ENCODE results near the gene RALGAPA2. TPM values are rescaled to one million over a fixed set of nuclear protein-coding genes. Genes with fewer than 3 reads are reported as not detected.

RALGAPA2 gene
- polyA plus RNA-seq, 1 donor from 2014 or later = 21.8 TPM

DNA sequence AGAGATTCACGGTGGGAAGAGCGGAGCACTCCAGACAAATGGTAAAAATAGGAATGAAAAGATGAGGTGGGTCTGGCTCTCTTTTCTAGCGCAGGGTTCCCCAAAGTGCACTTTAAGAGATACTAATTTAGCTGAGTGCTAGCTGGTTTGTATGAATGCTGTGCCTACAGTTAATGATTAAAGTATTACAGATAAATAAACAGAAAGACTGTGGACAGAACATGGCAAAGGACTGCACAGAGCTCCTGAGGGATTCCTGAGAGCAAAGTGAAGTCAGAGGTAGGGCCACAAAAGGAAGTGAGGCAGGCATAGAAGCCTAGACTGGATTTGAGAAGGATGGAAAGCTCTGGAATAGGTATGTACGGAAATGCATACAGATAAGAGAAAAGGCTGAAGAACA is 230.0 kb downstream of the RALGAPA2 start:
- Histone ChIP-seq H3K9me2 (ENCODE audit: insufficient read depth, low read length) (no peaks in the 10 kb centered on the region), H3K36me3 (ENCODE audit: insufficient read depth, low read length) (no peaks in the 10 kb centered on the region), H3K4me3 (ENCODE audit: low read length) (no peak overlapping the region), H3K79me2 (replicated peaks; ENCODE audit: insufficient read depth, low read length) (no peaks in the 10 kb centered on the region), H3K4me2 (ENCODE audit: low read length) (no peak overlapping the region), H3K27ac (ENCODE audit: low read length) (no peak overlapping the region), H2AFZ (ENCODE audit: low read depth, low read length) (no peak overlapping the region), H3F3A (ENCODE audit: insufficient read depth, low read length, poor library complexity, severe bottlenecking) (no peaks in the 10 kb centered on the region), H4K20me1 (ENCODE audit: insufficient read depth) (no peaks in the 10 kb centered on the region), H3K9ac (ENCODE audit: low read length) (no peak overlapping the region), H3K9me3 (ENCODE audit: low read length) (no peaks in the 10 kb centered on the region), H3K27me3 (ENCODE audit: insufficient read depth, low read depth, low read length) (no peaks in the 10 kb centered on the region)
- TF ChIP-seq EP300 (conservative IDR thresholded peaks at IDR 0.05; ENCODE audit: poor library complexity, severe bottlenecking) (no peak), RAD21 (conservative IDR thresholded peaks at IDR 0.05) (no peak), POLR2AphosphoS5 (IDR thresholded peaks at IDR 0.05) (no peak), MXI1 (conservative IDR thresholded peaks at IDR 0.05; ENCODE audit: poor library complexity, severe bottlenecking) (no peak), TAF1 (IDR thresholded peaks at IDR 0.05; ENCODE audit: low read depth) (no peak), EZH2 (IDR thresholded peaks at IDR 0.05; ENCODE audit: borderline replicate concordance, insufficient read depth, low read length, poor library complexity, severe bottlenecking) (no peak), SMC3 (conservative IDR thresholded peaks at IDR 0.05; ENCODE audit: poor library complexity) (no peak), REST (IDR thresholded peaks at IDR 0.05; ENCODE audit: borderline replicate concordance) (no peak)
- TF ChIP-seq, protein P1, sequence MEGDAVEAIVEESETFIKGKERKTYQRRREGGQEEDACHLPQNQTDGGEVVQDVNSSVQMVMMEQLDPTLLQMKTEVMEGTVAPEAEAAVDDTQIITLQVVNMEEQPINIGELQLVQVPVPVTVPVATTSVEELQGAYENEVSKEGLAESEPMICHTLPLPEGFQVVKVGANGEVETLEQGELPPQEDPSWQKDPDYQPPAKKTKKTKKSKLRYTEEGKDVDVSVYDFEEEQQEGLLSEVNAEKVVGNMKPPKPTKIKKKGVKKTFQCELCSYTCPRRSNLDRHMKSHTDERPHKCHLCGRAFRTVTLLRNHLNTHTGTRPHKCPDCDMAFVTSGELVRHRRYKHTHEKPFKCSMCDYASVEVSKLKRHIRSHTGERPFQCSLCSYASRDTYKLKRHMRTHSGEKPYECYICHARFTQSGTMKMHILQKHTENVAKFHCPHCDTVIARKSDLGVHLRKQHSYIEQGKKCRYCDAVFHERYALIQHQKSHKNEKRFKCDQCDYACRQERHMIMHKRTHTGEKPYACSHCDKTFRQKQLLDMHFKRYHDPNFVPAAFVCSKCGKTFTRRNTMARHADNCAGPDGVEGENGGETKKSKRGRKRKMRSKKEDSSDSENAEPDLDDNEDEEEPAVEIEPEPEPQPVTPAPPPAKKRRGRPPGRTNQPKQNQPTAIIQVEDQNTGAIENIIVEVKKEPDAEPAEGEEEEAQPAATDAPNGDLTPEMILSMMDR (IDR thresholded peaks at IDR 0.05; ENCODE audit: poor library complexity, severe bottlenecking) = no peak

DNA sequence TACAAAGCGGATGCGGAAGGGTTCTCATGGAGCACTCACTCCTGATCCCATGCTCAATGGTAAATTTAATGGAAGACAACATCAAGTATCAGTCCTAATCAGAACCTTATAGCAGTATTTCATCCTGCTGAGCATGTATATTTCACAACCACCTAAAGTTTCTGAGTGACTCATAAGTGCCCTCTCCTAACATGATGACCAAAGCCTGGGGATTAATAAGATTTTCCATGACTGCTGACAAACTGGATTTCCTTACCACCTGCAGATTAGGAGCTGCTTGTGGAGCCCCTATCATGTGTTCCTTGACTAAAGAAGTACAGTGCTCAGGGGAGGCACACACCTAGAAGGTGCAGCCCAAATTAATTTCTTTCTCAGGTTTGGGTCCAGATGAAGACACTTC is 231.8 kb downstream of the RALGAPA2 start:
- H2AFZ ChIP-seq (ENCODE audit: low read depth, low read length) = no peak overlapping the region
- H3K79me2 ChIP-seq (replicated peaks; ENCODE audit: insufficient read depth, low read length) = no peaks in the 10 kb centered on the region
- H3K27me3 ChIP-seq (ENCODE audit: insufficient read depth, low read depth, low read length) = no peaks in the 10 kb centered on the region
- H3K4me3 ChIP-seq (ENCODE audit: low read length) = no peak overlapping the region
- H3K4me2 ChIP-seq (ENCODE audit: low read length) = no peak overlapping the region
- TF ChIP-seq EZH2 (IDR thresholded peaks at IDR 0.05; ENCODE audit: borderline replicate concordance, insufficient read depth, low read length, poor library complexity, severe bottlenecking) (no peak), REST (IDR thresholded peaks at IDR 0.05; ENCODE audit: borderline replicate concordance) (no peak), EP300 (conservative IDR thresholded peaks at IDR 0.05; ENCODE audit: poor library complexity, severe bottlenecking) (no peak), MXI1 (conservative IDR thresholded peaks at IDR 0.05; ENCODE audit: poor library complexity, severe bottlenecking) (no peak), POLR2AphosphoS5 (IDR thresholded peaks at IDR 0.05) (no peak), RAD21 (conservative IDR thresholded peaks at IDR 0.05) (no peak), SMC3 (conservative IDR thresholded peaks at IDR 0.05; ENCODE audit: poor library complexity) (no peak), TAF1 (IDR thresholded peaks at IDR 0.05; ENCODE audit: low read depth) (no peak)
- TF ChIP-seq, protein P1 (IDR thresholded peaks at IDR 0.05; ENCODE audit: poor library complexity, severe bottlenecking) = no peak
- H3F3A ChIP-seq (ENCODE audit: insufficient read depth, low read length, poor library complexity, severe bottlenecking) = no peaks in the 10 kb centered on the region
- H3K9me3 ChIP-seq (ENCODE audit: low read length) = no peaks in the 10 kb centered on the region
- H3K9ac ChIP-seq (ENCODE audit: low read length) = no peak overlapping the region
- H4K20me1 ChIP-seq (ENCODE audit: insufficient read depth) = no peaks in the 10 kb centered on the region
- no peaks in the 10 kb centered on the region for H3K9me2 ChIP-seq (ENCODE audit: insufficient read depth, low read length)
- no peak overlapping the region for H3K27ac ChIP-seq (ENCODE audit: low read length)
- H3K36me3 ChIP-seq (ENCODE audit: insufficient read depth, low read length) = no peaks in the 10 kb centered on the region

All from neural cell (in vitro differentiated cells).